OCI-LY7 (cell line): ENCODE data around the gene ZNF593. TPM values are rescaled to one million over a fixed set of nuclear protein-coding genes. Genes with fewer than 3 reads are reported as not detected.

Source experiments
- BruUV-seq: library from RNA; stranded (reverse); fragments of 400-500 nt; replicated peaks from 2 replicates; lab custom pipeline; 2021; lab: Mats Ljungman, UMichigan
- CTCF ChIA-PET: fragments of 300-600 bp; sonication (Branson Sonifier 250); formaldehyde crosslinking; loops from one replicate; lab custom pipeline; 2022; ENCODE audit warnings: antibody characterized with exemption; ENCODE audit not compliant: unreplicated experiment; lab: Charles Lee
- POLR2A ChIA-PET: fragments of 300-600 bp; sonication (Branson Sonifier 250); formaldehyde crosslinking; loops from one replicate; lab custom pipeline; 2022; ENCODE audit warnings: antibody characterized with exemption; lab: Charles Lee
- DNase-seq: peaks from one replicate; pipeline ENCODE4 v3.0.0-alpha.2; 2015; ENCODE audit warnings: low spot score
- H2AFZ ChIP-seq: fragments of 200-600 bp; sonication (generic), shearing (Covaris generic); 2 replicates; pipeline ENCODE4 v1.6.1; 2014; ENCODE audit warnings: mild to moderate bottlenecking, antibody characterized with exemption, low read length, moderate library complexity
- H3K27ac ChIP-seq: fragments of 200-600 bp; sonication (generic); 2 replicates; pipeline ENCODE4 v1.5.1; 2014; ENCODE audit warnings: mixed run types, low read depth, mild to moderate bottlenecking, moderate library complexity, low read length, inconsistent platforms; ENCODE audit not compliant: poor library complexity, severe bottlenecking
- H3K36me3 ChIP-seq: fragments of 200-600 bp; sonication (generic); 2 replicates; pipeline ENCODE4 v1.6.1; 2014; ENCODE audit warnings: mild to moderate bottlenecking, antibody characterized with exemption, low read length, moderate library complexity, mixed read lengths; ENCODE audit not compliant: insufficient read depth
- H3K4me1 ChIP-seq: fragments of 200-600 bp; sonication (generic); 2 replicates; pipeline ENCODE4 v1.5.1; 2014; ENCODE audit warnings: mild to moderate bottlenecking, low read length; ENCODE audit not compliant: insufficient read depth, poor library complexity, severe bottlenecking
- H3K4me2 ChIP-seq: fragments of 200-600 bp; sonication (generic); 2 replicates; pipeline ENCODE4 v1.6.1; 2014; ENCODE audit warnings: mild to moderate bottlenecking, low read length
- H3K4me3 ChIP-seq: fragments of 200-600 bp; sonication (generic); 2 replicates; pipeline ENCODE4 v1.5.1; 2014; ENCODE audit warnings: mild to moderate bottlenecking, low read depth, low read length; ENCODE audit not compliant: poor library complexity, severe bottlenecking
- H3K79me2 ChIP-seq: fragments of 200-600 bp; sonication (generic); 2 replicates; pipeline ENCODE4 v1.6.1; 2016; ENCODE audit warnings: low read depth, mild to moderate bottlenecking, low read length, moderate library complexity, mixed read lengths; ENCODE audit not compliant: insufficient read depth
- H3K9me2 ChIP-seq: fragments of 200-600 bp; sonication (generic); 2 replicates; pipeline ENCODE4 v1.6.1; 2016; ENCODE audit warnings: mild to moderate bottlenecking, low read length, mixed read lengths; ENCODE audit not compliant: insufficient read depth
- H3K9me3 ChIP-seq: fragments of 200-600 bp; sonication (generic); 2 replicates; pipeline ENCODE4 v1.6.1; 2014; ENCODE audit warnings: mild to moderate bottlenecking, mixed run types, low read length, mixed read lengths
- H4K20me1 ChIP-seq: fragments of 200-600 bp; sonication (generic); 2 replicates; pipeline ENCODE4 v1.6.1; 2014; ENCODE audit warnings: mild to moderate bottlenecking, antibody characterized with exemption, low read length, moderate library complexity, mixed read lengths; ENCODE audit not compliant: insufficient read depth
- EZH2phosphoT487 ChIP-seq: fragments of 200-600 bp; sonication (generic); IDR thresholded peaks from 2 replicates; pipeline ENCODE4 v1.6.1; 2018; ENCODE audit warnings: low read depth, borderline replicate concordance, mild to moderate bottlenecking, mixed run types, antibody characterized with exemption, low read length, moderate library complexity, mixed read lengths
- intact Hi-C: fragments of 100-400 bp; cut with micrococcal nuclease; formaldehyde crosslinking; loops from one replicate; pipeline ENCODE4 v1.10.0; 2022; ENCODE audit not compliant: unreplicated experiment
- total RNA-seq, 2 experiments: library from RNA; depleted of rRNA in 1 of 2; stranded (reverse); fragments of >200 nt in 1 of 2; shearing (Covaris generic) in 1 of 2; gene quantifications; 2 replicates each; pipeline ENCODE4 v1.2.3, GENCODE V29; 2014 to 2022
- TF ChIP-seq, protein P1 (sequence below): fragments of 200-600 bp; sonication (generic); conservative IDR thresholded peaks from 2 replicates; pipeline ENCODE4 v1.5.1; 2014; ENCODE audit warnings: mild to moderate bottlenecking, antibody characterized with exemption, low read length, moderate library complexity, mixed read lengths

The ZNF593 gene
- total RNA-seq, 2 experiments from 2014 or later: 42.8 to 63.6 TPM

DNA sequence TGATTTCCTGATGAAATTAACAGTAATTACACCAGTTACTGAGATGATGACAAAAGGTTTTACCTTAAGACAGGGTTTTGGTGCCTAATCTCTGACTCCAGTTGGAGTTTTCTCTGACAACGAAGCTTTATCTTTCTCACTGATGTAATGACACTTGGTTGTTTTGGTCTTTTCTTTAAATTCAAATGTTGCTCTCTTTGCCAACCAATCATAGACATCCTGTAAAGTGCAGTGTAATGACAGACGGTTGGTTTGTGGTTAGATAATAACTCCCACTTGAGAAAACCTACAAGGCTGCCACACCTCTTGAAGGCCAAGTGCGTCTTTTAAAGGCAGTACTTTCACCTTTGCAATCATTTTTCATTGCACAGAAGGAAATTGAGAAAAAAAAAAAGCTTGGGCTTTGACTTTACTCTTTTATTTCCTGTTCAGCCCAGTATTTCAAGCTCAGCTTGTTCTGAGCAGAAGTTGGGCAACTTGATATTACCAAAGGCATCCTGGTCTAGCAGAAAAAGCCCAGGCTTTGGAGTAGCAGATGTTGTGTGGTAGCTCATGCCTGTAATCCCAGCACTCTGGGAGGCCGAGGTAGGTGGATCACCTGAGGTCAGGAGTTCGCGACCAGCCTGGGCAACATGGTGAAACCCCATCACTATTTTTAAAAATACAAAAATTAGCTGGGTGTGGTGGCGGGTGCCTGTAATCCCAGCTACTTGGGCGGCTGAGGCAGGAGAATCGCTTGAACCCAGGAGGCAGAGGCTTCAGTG lies 43.2 kb upstream of the ZNF593 start:
- peak overlapping the region; percentile 57 for H3K4me2 ChIP-seq
- H3K9me3 ChIP-seq: no peaks in the 10 kb centered on the region
- no TSS peak for BruUV-seq
- H4K20me1 ChIP-seq: no peaks in the 10 kb centered on the region
- ChIA-PET CTCF (interaction anchor here (1.0 kb wide), 1 partner anchor 19 kb away, joined by 3 read pairs; no protein-coding TSS in a partner anchor), POLR2A (interaction anchor here (0.7 to 3.3 kb wide), 5 partner anchors 11 to 223 kb away, joined by 3 to 12 read pairs (median 7); no protein-coding TSS in a partner anchor)
- TF ChIP-seq EZH2phosphoT487: no peak
- TF ChIP-seq, protein P1, sequence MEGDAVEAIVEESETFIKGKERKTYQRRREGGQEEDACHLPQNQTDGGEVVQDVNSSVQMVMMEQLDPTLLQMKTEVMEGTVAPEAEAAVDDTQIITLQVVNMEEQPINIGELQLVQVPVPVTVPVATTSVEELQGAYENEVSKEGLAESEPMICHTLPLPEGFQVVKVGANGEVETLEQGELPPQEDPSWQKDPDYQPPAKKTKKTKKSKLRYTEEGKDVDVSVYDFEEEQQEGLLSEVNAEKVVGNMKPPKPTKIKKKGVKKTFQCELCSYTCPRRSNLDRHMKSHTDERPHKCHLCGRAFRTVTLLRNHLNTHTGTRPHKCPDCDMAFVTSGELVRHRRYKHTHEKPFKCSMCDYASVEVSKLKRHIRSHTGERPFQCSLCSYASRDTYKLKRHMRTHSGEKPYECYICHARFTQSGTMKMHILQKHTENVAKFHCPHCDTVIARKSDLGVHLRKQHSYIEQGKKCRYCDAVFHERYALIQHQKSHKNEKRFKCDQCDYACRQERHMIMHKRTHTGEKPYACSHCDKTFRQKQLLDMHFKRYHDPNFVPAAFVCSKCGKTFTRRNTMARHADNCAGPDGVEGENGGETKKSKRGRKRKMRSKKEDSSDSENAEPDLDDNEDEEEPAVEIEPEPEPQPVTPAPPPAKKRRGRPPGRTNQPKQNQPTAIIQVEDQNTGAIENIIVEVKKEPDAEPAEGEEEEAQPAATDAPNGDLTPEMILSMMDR: no peak
- H3K79me2 ChIP-seq: peaks cover 9% of the 10 kb centered on the region; the same call in 1 of the 2 replicates
- peak overlapping the region; percentile 18; the same call in 1 of the 2 replicates for H2AFZ ChIP-seq
- peaks cover 30% of the 10 kb centered on the region for H3K36me3 ChIP-seq
- DNase-seq: peak; percentile 79
- peak overlapping the region; percentile 78 for H3K27ac ChIP-seq
- H3K9me2 ChIP-seq: no peaks in the 10 kb centered on the region
- intact Hi-C loops: no loop called here
- peaks cover 32% of the 10 kb centered on the region for H3K4me1 ChIP-seq
- peak overlapping the region; percentile 38 for H3K4me3 ChIP-seq

DNA sequence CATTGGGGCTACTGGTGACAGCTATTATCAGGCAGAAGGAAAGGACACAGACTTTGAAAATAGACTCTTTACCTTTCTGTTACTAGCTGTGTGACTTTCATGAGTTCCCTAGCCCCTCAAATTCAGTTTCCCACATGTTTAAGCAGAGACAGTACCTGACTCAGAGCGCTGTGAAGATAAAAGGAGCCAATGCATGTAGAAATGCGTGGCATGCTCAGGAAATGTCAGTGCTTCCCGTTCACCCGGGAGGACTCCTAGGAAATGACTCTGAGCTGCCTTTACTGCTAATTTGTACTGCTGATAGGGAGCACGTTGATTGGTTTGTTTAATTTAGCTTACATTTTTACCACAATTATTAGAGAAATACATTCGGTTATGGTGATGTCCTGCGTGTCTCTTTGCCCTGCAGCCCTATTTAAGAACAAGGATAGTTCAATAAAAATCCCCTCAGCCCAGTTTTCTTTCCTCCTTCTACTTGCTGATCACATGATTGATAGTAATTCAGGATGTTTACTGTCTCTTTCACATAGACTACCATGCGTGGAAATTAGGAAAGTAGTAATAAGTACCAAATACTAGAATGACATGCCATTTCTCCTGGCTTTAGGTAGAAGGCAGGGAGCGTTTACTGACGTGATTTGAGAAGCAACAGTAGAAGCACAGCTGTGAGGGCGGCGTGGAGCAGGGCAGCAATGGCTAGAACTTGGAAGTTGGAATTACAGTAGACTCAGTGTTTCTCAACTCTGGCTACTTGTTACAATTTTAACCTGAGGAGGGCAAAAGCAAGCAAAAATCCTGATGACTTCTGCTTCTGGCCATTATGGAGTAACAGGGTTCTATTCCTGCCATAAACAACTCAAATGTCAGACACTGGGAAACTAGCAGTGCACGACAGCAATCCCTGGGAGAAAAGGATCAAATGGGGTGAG lies 42.2 kb upstream of the ZNF593 start:
- ChIA-PET CTCF (interaction anchor here (1.0 kb wide), 1 partner anchor 18 kb away, joined by 3 read pairs; no protein-coding TSS in a partner anchor), POLR2A (interaction anchor here (0.6 to 2.2 kb wide), 5 partner anchors 11 to 224 kb away, joined by 3 to 12 read pairs (median 3); no protein-coding TSS in a partner anchor)
- no peak for TF ChIP-seq EZH2phosphoT487
- TF ChIP-seq, protein P1: no peak
- DNase-seq: no peak
- no TSS peak for BruUV-seq
- H3K4me1 ChIP-seq: peaks cover 32% of the 10 kb centered on the region
- no peaks in the 10 kb centered on the region for H3K9me2 ChIP-seq
- H3K79me2 ChIP-seq: peaks cover 9% of the 10 kb centered on the region; the same call in 1 of the 2 replicates
- H2AFZ ChIP-seq: no peak overlapping the region
- H4K20me1 ChIP-seq: no peaks in the 10 kb centered on the region
- H3K4me3 ChIP-seq: no peak overlapping the region
- H3K27ac ChIP-seq: peak overlapping the region; percentile 78
- H3K9me3 ChIP-seq: no peaks in the 10 kb centered on the region
- intact Hi-C loops: no loop called here
- H3K36me3 ChIP-seq: peaks cover 20% of the 10 kb centered on the region
- H3K4me2 ChIP-seq: peak overlapping the region; percentile 57; the same call in 1 of the 2 replicates
